GM12874 (cell line): ENCODE results near the gene ZNF804A.

ENCODE experiments used
- CTCF ChIP-seq: IDR thresholded peaks from 2 replicates; pipeline ENCODE4 v1.5.1; 2011; ENCODE audit warnings: low read depth, mild to moderate bottlenecking, control low read depth, low read length, moderate library complexity; ENCODE audit not compliant: insufficient read depth

ZNF804A gene

DNA sequence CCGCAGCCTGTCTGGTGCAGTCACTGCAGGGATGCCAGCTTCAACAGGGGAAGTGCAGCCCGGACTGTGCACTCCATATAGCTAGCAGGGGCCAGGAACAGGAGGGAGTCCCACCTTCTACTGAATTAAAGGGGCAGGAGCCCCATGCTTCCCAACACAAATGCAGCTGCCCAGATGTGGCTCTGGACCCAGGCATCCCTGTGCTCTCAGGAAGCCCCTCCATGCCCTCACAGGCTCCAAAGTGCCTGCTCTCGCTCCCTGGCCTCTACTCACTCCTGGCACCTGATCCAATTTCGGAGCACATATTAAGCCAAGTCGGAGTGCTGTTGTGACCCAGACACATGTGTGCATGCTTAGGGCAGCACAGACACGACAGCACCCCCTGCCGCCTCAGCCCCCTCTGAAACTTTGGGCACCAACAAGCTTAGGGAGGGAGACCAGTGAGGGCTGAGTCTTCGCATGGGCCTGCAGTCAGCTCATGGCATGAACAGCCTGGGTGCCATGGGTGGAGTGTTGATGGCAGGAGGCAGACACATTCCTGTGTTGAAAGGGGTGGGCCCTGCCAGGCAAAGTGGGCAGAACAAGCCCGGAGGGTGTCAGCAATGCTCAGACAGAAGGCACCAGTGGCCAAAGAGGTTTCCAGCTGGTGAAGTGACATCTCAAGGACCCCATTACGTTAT is 83.5 kb downstream of the ZNF804A start:
- TF ChIP-seq CTCF: no peak

GRCh38 chr2:184683911-184684310 is 85.6 kb downstream of the ZNF804A start:
- no peak for TF ChIP-seq CTCF

DNA sequence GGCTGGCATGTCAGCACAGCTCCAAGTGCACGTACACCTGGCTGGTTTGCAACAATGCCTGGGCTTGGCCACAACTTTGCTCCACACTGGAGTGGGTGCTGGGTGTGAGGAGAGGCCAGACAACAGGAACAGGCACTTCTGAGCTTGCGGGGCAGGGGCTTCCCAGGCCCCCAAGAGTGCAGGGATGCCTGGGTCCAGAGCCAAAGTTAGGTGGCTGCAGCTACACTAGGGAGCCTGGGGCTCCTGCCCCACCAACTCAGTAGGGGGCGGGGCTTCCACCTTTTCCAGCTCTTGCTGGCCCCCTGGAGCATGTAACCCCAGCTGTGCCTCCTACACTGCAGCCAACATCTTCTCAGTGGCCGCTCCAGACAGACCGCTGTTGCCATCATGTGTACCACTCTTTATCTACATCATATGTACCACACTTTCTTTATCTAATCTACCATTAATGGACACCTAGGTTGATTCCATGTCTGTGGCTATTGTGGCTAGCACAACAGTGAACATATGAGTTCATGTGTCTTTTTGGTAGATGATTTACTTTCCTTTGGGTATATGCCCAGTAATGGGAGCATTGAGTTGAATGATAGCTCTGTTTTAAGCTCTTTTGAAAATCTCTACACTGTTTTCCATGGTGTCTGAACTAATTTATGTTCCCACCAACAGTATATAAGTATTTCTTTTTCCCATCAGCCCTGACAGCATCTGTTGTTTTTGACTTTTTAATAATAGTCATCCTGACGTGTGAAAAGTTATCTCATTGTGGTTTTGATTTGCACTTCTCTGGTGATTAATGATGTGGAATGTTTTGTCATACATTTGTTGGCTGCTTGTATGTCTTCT is 87.9 kb downstream of the ZNF804A start:
- no peak for TF ChIP-seq CTCF

DNA sequence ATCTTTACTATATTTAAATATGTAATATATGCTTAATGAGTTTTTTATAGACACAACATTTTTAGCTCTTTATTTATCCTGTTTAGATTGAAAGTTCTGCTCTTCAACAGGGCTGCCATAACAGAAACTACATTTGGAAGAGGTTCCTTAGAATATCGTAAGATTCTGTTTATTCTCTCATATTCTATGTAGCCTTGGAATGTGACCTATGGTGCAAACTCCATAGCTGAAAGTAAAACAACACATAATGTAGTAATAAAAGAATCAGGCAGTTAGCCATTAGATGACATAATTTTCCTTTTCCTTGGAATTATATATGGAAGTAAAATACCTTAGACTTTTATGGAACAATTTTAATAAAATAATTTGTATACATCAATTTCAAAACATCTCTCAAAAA is 91.3 kb downstream of the ZNF804A start:
- no peak for TF ChIP-seq CTCF

DNA sequence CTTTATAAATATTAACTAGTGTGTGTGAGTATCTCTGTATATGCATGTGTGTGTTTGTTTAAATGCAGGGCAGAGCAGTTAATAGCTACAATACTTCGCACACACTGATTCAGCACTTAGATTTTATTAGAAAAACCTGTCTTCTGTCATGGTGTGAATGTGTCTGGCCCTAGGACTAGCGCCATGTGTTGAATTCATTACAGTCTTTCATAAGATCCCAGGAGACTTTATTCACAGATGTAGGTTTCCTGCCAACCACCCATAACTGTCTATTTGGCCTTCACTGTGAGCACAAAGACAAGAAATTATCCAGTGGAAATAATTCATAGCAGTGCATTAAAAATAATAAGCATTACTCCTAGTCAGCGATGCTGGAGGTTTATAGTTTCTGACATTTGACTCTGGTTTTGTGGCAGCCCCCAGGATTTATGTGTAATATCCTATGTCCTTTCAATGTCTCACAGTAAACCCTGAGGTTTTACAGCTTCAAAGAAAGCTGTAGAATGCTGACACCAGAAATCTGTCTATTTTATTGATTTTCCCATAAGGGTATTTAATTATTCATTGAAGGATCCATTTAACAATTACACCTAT is 93.9 kb downstream of the ZNF804A start:
- no peak for TF ChIP-seq CTCF

DNA sequence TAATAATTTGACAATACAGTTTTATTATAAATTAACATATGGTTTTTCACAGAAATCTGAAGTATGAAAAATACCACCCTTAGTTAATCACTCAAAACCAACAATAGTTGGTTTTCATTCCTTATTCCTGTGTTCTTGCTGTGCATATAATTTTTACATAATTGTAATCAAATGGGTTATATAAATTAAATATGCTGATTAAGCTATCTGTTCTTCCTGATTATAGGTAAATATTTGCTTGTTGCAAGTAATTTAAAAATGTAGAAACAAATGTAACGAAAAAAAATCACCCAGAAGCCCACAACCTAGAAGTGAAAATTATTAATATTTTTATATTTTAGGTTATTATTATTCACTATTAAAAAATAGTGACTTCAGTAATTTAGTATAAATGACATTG is 98.3 kb downstream of the ZNF804A start:
- TF ChIP-seq CTCF: no peak

DNA sequence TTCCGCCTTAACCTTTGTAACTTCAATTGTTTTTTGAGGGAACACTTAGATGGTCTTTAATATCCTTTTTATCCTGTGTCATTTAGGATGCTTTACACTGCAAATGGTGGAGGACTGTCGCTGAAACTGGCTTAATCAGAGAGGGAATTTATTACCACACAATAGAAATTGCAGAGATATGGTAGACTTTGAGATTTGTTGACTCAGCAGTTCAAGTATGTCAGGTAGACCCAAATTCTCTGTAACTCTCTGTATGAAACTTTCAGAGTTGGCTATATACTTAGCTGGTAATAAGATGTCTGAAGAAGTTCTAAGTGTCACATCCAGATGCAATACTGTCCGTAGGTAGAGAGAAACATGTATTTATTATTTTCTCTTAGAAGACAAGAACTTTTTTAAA is 100.1 kb downstream of the ZNF804A start:
- TF ChIP-seq CTCF: no peak
